ENCODE measurements around the gene AVL9. TPM values are rescaled to one million over a fixed set of nuclear protein-coding genes. Genes with fewer than 3 reads are reported as not detected.
"Not testable (repeated sequence)": the region's sequence is repeated elsewhere in the genome, so short reads cannot be mapped to it uniquely, and the experiment has no call there.

Gene AVL9
- total RNA-seq, 1 experiment from 2014 or later: 36.1 TPM

DNA sequence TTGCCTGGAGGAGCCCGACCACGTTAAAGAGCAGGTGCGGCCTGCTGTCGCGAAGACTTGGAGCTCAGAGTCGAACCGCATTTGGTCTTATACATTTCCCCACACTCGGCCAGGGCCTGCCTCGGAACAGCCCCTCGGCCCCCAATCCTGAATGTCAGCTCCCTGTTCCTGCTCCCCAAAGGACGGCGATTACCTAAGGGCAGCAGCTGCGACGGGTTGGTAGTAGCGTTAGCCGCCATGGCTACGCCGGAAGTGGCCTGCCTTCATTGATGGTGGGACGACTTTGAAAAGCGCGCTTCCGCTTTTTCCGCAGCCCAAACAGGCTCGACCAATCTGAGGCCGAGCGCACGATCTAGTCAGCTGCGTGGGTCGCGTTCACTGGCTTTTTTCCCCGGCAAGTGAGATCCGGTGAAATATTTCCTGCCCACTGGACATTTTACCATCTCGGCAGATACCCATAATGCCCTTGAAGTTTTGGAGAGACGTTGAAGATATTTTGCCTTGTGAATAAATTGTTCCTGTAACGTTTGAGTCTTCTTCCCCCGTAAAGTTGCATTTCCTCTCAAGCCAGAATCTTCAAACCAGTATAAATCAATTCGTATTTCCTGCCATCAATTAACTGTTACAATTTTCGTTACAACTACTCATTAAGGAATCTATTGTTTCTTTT lies 5.0 kb upstream of the AVL9 start, which contains the start of gene LSM5:
TSS of gene LSM5 (minus strand) at position 254 of the 670 bp plus-strand sequence. CDS start at position 239, 15 bp downstream.
- POLR2A ChIA-PET (ENCODE audit: low non-redundant PET): no interaction called here
- intact Hi-C loops (cut with micrococcal nuclease; ENCODE audit: unreplicated experiment): loop anchor here (10.0 kb wide), 2 partner anchors 95 to 235 kb away; no protein-coding TSS in a partner anchor
- no TSS peak for BruUV-seq (replicated peaks)

DNA sequence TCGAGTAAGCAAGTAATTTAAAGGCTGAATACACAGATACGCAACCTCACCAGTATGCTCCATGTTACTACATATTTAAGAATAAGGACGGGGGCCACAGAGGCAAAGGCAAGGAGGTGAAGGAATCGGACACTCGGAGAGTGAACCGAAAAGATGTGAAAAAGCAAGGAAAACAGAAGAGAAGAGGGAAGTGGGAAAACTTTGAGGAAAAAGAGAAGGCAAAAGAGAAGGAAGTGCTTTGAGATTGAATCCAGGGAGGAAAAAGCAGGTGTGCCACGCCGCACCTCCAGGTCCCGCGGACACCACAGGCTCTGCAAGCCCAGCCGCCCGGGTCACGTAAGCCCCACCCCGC lies 367 bp upstream of the AVL9 start:
- Histone ChIP-seq H3K27ac (ENCODE audit: low read depth, low read length, poor library complexity, severe bottlenecking) (peak overlapping the region; percentile 60), H3K9me3 (ENCODE audit: low read depth, low read length, poor library complexity, severe bottlenecking) (no peaks in the 10 kb centered on the region), H3K36me3 (ENCODE audit: insufficient read depth, low read length, poor library complexity, severe bottlenecking) (no peaks in the 10 kb centered on the region), H3K4me3 (ENCODE audit: low read depth, low read length, poor library complexity, severe bottlenecking) (peak overlapping the region; percentile 81), H3K27me3 (replicated peaks; ENCODE audit: insufficient read depth, low read depth, low read length, poor library complexity) (no peaks in the 10 kb centered on the region), H3K4me1 (ENCODE audit: insufficient read depth, low read length, poor library complexity, severe bottlenecking) (peaks cover 5% of the 10 kb centered on the region)
- POLR2A ChIA-PET (ENCODE audit: low non-redundant PET): no interaction called here
- CTCF ChIA-PET: interaction anchor here (0.7 kb wide), 1 partner anchor 25 kb away, joined by 3 read pairs; no protein-coding TSS in a partner anchor
- DNase-seq (ENCODE audit: low spot score): no peak
- TSS peak; percentile 39 for BruUV-seq (replicated peaks)
- TF ChIP-seq, protein P1, sequence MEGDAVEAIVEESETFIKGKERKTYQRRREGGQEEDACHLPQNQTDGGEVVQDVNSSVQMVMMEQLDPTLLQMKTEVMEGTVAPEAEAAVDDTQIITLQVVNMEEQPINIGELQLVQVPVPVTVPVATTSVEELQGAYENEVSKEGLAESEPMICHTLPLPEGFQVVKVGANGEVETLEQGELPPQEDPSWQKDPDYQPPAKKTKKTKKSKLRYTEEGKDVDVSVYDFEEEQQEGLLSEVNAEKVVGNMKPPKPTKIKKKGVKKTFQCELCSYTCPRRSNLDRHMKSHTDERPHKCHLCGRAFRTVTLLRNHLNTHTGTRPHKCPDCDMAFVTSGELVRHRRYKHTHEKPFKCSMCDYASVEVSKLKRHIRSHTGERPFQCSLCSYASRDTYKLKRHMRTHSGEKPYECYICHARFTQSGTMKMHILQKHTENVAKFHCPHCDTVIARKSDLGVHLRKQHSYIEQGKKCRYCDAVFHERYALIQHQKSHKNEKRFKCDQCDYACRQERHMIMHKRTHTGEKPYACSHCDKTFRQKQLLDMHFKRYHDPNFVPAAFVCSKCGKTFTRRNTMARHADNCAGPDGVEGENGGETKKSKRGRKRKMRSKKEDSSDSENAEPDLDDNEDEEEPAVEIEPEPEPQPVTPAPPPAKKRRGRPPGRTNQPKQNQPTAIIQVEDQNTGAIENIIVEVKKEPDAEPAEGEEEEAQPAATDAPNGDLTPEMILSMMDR (conservative IDR thresholded peaks at IDR 0.05; ENCODE audit: low read depth, low read length): no peak
- no peak for TF ChIP-seq EZH2 (IDR thresholded peaks at IDR 0.05; ENCODE audit: borderline replicate concordance, low read depth, low read length, poor library complexity, severe bottlenecking)
- intact Hi-C loops (cut with micrococcal nuclease; ENCODE audit: unreplicated experiment): loop anchor here (10.0 kb wide), 2 partner anchors 90 to 230 kb away; no protein-coding TSS in a partner anchor

More for the DNA sequence above, 5.0 kb upstream of the AVL9 start, which contains the start of gene LSM5:
- Histone ChIP-seq H3K4me1 (ENCODE audit: insufficient read depth, low read length, poor library complexity, severe bottlenecking) (peaks cover 10% of the 10 kb centered on the region), H3K27me3 (replicated peaks; ENCODE audit: insufficient read depth, low read depth, low read length, poor library complexity) (no peaks in the 10 kb centered on the region), H3K36me3 (ENCODE audit: insufficient read depth, low read length, poor library complexity, severe bottlenecking) (peaks cover 31% of the 10 kb centered on the region), H3K9me3 (ENCODE audit: low read depth, low read length, poor library complexity, severe bottlenecking) (no peaks in the 10 kb centered on the region), H3K4me3 (ENCODE audit: low read depth, low read length, poor library complexity, severe bottlenecking) (peak within 1 kb of the TSS; percentile 73), H3K27ac (ENCODE audit: low read depth, low read length, poor library complexity, severe bottlenecking) (peak within 1 kb of the TSS; percentile 86)
- CTCF ChIA-PET: no interaction called here
- peak; percentile 97 for DNase-seq (ENCODE audit: low spot score)
- no peak for TF ChIP-seq EZH2 (IDR thresholded peaks at IDR 0.05; ENCODE audit: borderline replicate concordance, low read depth, low read length, poor library complexity, severe bottlenecking)
- TF ChIP-seq, protein P1 (conservative IDR thresholded peaks at IDR 0.05; ENCODE audit: low read depth, low read length): no peak

DNA sequence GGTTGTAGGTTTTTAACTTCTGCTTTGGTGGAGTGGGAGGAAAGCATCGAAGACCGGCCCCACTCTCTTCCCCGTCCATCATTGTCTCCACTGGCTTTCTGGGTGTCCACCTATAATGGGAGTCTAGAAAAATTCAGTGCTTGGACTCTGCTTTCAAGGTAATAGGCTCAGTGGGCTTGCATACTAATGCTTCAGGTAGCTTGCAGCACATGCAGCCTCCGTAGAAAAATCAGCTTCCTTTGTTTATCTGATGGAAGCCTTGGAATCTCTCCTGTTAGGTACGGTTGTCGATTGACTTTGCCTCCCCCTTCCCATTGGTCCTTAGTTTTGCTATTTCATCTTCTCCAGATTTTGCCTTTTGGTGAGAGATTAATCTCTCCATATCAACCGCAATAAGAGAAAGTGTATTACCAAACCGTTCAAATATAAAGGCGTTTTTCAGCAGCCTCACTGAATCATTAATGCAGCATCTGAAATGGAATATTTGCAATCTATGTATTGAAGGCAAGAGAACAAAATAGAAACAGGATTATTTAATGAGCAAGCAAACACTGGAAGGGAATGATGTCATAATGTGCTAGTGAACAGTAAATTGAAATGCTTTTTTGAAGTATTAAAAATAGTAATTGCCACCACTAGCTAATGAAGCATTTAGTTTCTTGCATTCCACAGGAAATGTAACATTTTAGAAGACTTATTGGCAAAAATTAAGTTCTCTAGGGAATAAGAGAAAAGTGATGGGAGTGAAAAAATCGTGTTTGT lies 944 bp downstream of the AVL9 start:
- ChIA-PET POLR2A (ENCODE audit: low non-redundant PET) (interaction anchor here (0.6 kb wide), 1 partner anchor 256 kb away, joined by 4 read pairs; no protein-coding TSS in a partner anchor), CTCF (no interaction called here)
- DNase-seq (ENCODE audit: low spot score): no peak
- Histone ChIP-seq H3K9me3 (ENCODE audit: low read depth, low read length, poor library complexity, severe bottlenecking) (no peaks in the 10 kb centered on the region), H3K27ac (ENCODE audit: low read depth, low read length, poor library complexity, severe bottlenecking) (peak overlapping the region; percentile 89), H3K4me3 (ENCODE audit: low read depth, low read length, poor library complexity, severe bottlenecking) (peak overlapping the region; percentile 81), H3K36me3 (ENCODE audit: insufficient read depth, low read length, poor library complexity, severe bottlenecking) (no peaks in the 10 kb centered on the region), H3K4me1 (ENCODE audit: insufficient read depth, low read length, poor library complexity, severe bottlenecking) (peaks cover 11% of the 10 kb centered on the region), H3K27me3 (replicated peaks; ENCODE audit: insufficient read depth, low read depth, low read length, poor library complexity) (no peaks in the 10 kb centered on the region)
- TSS peak; percentile 75 for BruUV-seq (replicated peaks)
- intact Hi-C loops (cut with micrococcal nuclease; ENCODE audit: unreplicated experiment): loop anchor here (10.0 kb wide), 2 partner anchors 89 to 229 kb away; no protein-coding TSS in a partner anchor
- TF ChIP-seq, protein P1 (conservative IDR thresholded peaks at IDR 0.05; ENCODE audit: low read depth, low read length): no peak
- TF ChIP-seq EZH2 (IDR thresholded peaks at IDR 0.05; ENCODE audit: borderline replicate concordance, low read depth, low read length, poor library complexity, severe bottlenecking): no peak

DNA sequence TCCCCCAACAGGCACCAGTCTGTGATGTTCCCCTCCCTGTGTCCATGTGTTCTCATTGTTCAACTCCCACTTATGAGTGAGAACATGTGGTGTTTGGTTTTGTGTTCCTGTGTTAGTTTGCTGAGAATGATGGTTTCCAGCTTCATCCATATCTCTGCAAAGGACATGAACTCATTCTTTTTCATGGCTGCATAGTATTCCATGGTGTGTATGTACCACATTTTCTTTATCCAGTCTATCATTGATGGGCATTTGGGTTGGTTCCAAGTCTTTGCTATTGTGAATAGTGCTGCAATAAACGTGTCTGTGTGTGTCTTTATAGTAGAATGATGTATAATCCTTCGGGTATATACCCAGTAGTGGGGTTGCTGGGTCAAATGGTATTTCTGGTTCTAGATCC lies 4.5 kb downstream of the AVL9 start:
- H3K36me3 ChIP-seq (ENCODE audit: insufficient read depth, low read length, poor library complexity, severe bottlenecking); CTCF ChIA-PET; H3K27me3 ChIP-seq (replicated peaks; ENCODE audit: insufficient read depth, low read depth, low read length, poor library complexity); H3K4me3 ChIP-seq (ENCODE audit: low read depth, low read length, poor library complexity, severe bottlenecking); POLR2A ChIA-PET (ENCODE audit: low non-redundant PET); H3K27ac ChIP-seq (ENCODE audit: low read depth, low read length, poor library complexity, severe bottlenecking); BruUV-seq (replicated peaks); DNase-seq (ENCODE audit: low spot score); H3K9me3 ChIP-seq (ENCODE audit: low read depth, low read length, poor library complexity, severe bottlenecking): not testable (repeated sequence)
- peaks cover 14% of the 10 kb centered on the region for H3K4me1 ChIP-seq (ENCODE audit: insufficient read depth, low read length, poor library complexity, severe bottlenecking)
- intact Hi-C loops (cut with micrococcal nuclease; ENCODE audit: unreplicated experiment): loop anchor here (10.0 kb wide), 2 partner anchors 85 to 225 kb away; no protein-coding TSS in a partner anchor

DNA sequence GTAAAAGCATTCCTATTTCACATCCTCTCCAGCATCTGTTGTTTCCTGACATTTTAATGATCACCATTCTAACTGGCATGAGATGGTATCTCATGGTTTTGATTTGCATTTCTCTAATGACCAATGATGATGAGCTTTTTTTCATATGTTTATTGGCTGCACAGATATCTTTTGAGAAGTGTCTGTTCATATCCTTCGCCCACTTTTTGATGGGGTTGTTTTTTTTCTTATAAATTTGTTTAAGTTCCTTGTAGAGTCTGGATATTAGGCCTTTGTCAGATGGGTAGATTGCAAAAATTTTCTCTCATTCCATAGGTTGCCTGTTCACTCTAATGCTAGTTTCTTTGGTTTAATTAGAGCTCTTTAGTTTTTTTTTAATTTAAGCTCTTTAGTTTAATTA lies 4.9 kb downstream of the AVL9 start:
- H3K4me3 ChIP-seq (ENCODE audit: low read depth, low read length, poor library complexity, severe bottlenecking); H3K9me3 ChIP-seq (ENCODE audit: low read depth, low read length, poor library complexity, severe bottlenecking); intact Hi-C loops (cut with micrococcal nuclease; ENCODE audit: unreplicated experiment); H3K27ac ChIP-seq (ENCODE audit: low read depth, low read length, poor library complexity, severe bottlenecking); DNase-seq (ENCODE audit: low spot score); BruUV-seq (replicated peaks); CTCF ChIA-PET; H3K27me3 ChIP-seq (replicated peaks; ENCODE audit: insufficient read depth, low read depth, low read length, poor library complexity); H3K36me3 ChIP-seq (ENCODE audit: insufficient read depth, low read length, poor library complexity, severe bottlenecking); POLR2A ChIA-PET (ENCODE audit: low non-redundant PET): not testable (repeated sequence)
- peaks cover 14% of the 10 kb centered on the region for H3K4me1 ChIP-seq (ENCODE audit: insufficient read depth, low read length, poor library complexity, severe bottlenecking)
